ENCODE data around the gene XNDC1N.
"Not testable (repeated sequence)": the region's sequence is repeated elsewhere in the genome, so short reads cannot be mapped to it uniquely, and the experiment has no call there.

XNDC1N gene

DNA sequence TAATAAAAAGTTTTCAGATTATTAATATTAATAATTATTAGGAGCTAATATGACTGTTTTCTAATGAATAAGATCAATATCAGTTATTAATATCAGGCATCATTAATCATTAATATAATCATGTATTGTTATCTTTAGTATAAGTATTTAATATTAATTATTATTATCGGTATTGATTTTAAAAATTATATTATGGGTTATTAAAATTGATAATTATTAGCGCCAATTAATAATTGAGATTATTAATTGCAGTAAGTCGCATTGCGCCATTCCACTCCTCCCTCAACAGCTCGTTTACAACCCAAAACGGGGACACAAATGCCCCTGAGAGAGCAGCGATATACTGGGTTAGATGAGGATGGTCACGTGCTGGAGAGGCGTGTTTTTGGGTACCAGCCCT, 20.2 kb downstream of the XNDC1N start:
- DNase-seq (ENCODE audit: low spot score) (no peak), ATAC-seq (ENCODE audit: low read depth) (no peak)
- Histone ChIP-seq H3K9me3 (ENCODE audit: severe bottlenecking) (no peaks in the 10 kb centered on the region), H3K4me1 (ENCODE audit: insufficient read depth, poor library complexity, severe bottlenecking) (no peaks in the 10 kb centered on the region), H3K4me3 (ENCODE audit: severe bottlenecking) (no peak overlapping the region), H3K27ac (ENCODE audit: poor library complexity, severe bottlenecking) (no peak overlapping the region), H3K27me3 (ENCODE audit: insufficient read depth, poor library complexity, severe bottlenecking) (no peaks in the 10 kb centered on the region), H3K36me3 (ENCODE audit: low read depth) (no peaks in the 10 kb centered on the region)
- TF ChIP-seq, protein P1, sequence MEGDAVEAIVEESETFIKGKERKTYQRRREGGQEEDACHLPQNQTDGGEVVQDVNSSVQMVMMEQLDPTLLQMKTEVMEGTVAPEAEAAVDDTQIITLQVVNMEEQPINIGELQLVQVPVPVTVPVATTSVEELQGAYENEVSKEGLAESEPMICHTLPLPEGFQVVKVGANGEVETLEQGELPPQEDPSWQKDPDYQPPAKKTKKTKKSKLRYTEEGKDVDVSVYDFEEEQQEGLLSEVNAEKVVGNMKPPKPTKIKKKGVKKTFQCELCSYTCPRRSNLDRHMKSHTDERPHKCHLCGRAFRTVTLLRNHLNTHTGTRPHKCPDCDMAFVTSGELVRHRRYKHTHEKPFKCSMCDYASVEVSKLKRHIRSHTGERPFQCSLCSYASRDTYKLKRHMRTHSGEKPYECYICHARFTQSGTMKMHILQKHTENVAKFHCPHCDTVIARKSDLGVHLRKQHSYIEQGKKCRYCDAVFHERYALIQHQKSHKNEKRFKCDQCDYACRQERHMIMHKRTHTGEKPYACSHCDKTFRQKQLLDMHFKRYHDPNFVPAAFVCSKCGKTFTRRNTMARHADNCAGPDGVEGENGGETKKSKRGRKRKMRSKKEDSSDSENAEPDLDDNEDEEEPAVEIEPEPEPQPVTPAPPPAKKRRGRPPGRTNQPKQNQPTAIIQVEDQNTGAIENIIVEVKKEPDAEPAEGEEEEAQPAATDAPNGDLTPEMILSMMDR (IDR thresholded peaks at IDR 0.05; ENCODE audit: poor library complexity, severe bottlenecking): no peak

DNA sequence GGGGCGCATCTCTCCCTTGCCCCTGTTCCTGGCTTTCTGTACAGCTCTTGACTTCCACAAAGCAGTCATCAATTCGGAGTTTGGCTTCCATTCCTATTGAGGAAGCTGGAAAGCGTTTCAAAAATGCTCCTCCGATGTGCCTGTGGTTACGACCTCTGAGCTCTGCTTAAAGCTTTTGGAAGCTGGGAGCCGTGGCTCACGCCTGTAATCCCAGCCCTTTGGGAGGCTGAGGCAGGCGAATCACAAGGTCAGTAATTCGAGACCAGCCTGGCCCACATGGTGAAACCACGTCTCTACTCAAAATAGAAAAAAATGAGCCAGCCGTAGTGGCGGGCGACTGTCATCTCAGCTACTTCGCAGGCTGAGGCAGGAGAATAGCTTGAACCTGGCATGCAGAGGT, 27.3 kb downstream of the XNDC1N start:
- H3K27me3 ChIP-seq (ENCODE audit: insufficient read depth, poor library complexity, severe bottlenecking); H3K27ac ChIP-seq (ENCODE audit: poor library complexity, severe bottlenecking); ATAC-seq (ENCODE audit: low read depth); H3K4me3 ChIP-seq (ENCODE audit: severe bottlenecking); H3K9me3 ChIP-seq (ENCODE audit: severe bottlenecking); H3K36me3 ChIP-seq (ENCODE audit: low read depth); H3K4me1 ChIP-seq (ENCODE audit: insufficient read depth, poor library complexity, severe bottlenecking); DNase-seq (ENCODE audit: low spot score): not testable (repeated sequence)

DNA sequence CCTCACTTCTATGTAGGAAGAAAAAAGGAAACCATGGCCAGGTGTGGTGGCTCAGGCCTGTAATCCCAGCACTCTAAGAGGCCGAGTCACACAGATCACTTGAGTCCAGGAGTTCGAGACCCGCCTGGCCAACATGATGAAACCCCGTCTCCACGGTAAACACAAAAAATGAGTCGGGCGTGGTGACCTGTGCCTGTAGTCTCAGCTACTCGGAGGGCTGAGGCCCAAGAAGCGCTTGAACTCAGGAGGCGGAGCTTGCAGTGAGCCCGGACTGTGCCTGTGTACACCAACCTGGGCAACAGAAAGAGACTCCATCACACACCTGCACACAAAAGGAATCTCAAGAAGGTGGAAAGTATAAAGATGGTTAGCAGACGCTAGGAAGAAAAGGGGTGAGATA, 32.4 kb downstream of the XNDC1N start:
- Histone ChIP-seq H3K27me3 (ENCODE audit: insufficient read depth, poor library complexity, severe bottlenecking) (no peaks in the 10 kb centered on the region), H3K4me1 (ENCODE audit: insufficient read depth, poor library complexity, severe bottlenecking) (no peaks in the 10 kb centered on the region), H3K9me3 (ENCODE audit: severe bottlenecking) (no peaks in the 10 kb centered on the region), H3K4me3 (ENCODE audit: severe bottlenecking) (no peak overlapping the region), H3K36me3 (ENCODE audit: low read depth) (no peaks in the 10 kb centered on the region), H3K27ac (ENCODE audit: poor library complexity, severe bottlenecking) (no peak overlapping the region)
- TF ChIP-seq, protein P1 (IDR thresholded peaks at IDR 0.05; ENCODE audit: poor library complexity, severe bottlenecking): no peak
- ATAC-seq (ENCODE audit: low read depth) (no peak), DNase-seq (ENCODE audit: low spot score) (no peak)

DNA sequence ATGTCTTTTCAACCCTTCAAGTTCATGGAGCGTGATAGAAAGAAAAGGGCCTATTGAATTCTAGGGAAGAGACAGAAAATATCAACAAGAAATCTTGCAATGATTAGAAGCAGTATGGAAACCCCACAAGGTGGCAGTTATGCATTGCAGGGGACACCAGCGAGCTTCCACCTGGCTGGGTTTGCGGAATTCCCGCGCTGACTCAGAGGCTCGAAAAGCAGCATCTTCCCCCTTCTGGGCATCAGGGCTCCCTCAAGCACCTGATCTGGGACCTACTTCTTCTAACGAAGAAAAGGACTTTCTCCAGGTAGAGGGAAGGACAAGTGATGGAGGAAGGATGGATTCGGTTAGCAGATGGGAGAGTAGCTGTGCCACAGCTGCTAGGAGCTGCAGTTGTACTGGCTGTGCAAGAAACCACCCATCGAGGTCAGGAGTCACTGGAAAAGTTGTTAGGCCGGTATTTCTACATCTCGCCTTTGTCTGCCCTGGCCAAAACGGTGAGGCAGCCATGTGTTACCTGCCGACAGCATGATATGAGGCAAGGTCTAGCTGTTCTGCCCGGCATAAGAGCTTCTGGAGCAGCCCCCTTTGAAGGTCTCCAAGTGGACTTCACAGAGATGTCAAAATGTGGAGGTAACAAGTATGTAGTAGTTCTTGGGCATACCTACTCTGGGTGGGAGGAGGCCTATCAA, 39.1 kb downstream of the XNDC1N start:
- not testable (repeated sequence) for H3K27me3 ChIP-seq (ENCODE audit: insufficient read depth, poor library complexity, severe bottlenecking); H3K27ac ChIP-seq (ENCODE audit: poor library complexity, severe bottlenecking); ATAC-seq (ENCODE audit: low read depth); H3K36me3 ChIP-seq (ENCODE audit: low read depth); DNase-seq (ENCODE audit: low spot score); H3K9me3 ChIP-seq (ENCODE audit: severe bottlenecking); H3K4me3 ChIP-seq (ENCODE audit: severe bottlenecking); H3K4me1 ChIP-seq (ENCODE audit: insufficient read depth, poor library complexity, severe bottlenecking)

DNA sequence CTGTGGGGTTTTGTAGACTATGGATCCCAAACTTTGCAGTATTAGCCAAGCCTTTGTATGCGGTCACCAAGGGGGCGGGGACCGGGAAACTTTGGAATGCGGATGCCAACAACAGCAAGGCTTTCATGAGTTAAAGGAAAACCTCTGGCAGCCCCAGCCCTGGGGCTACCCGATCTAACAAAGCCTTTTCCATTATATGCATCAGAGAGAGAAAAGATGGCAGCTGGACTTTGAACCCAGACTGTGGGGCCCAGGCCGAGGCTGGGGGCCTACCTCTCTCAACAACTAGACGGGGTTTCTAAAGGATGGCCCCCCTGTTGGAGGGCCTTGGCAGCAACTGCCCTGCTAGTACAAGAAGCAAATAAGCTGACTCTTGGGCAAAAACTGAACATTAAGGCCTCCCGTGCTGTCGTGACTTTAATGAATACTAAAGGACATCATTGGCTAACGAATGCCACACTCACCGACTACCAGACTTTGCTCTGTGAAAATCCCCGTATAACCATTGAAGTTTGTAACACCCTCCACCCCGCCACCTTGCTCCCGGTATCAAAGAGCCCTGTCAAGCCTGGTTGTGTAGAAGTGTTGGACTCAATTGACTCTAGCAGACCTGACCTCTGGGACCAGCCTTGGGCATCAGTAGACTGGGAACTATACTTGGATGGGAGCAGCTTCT, 39.9 kb downstream of the XNDC1N start:
- H3K9me3 ChIP-seq (ENCODE audit: severe bottlenecking); H3K4me3 ChIP-seq (ENCODE audit: severe bottlenecking); H3K4me1 ChIP-seq (ENCODE audit: insufficient read depth, poor library complexity, severe bottlenecking); H3K27me3 ChIP-seq (ENCODE audit: insufficient read depth, poor library complexity, severe bottlenecking); H3K36me3 ChIP-seq (ENCODE audit: low read depth); ATAC-seq (ENCODE audit: low read depth); H3K27ac ChIP-seq (ENCODE audit: poor library complexity, severe bottlenecking); DNase-seq (ENCODE audit: low spot score): not testable (repeated sequence)

DNA sequence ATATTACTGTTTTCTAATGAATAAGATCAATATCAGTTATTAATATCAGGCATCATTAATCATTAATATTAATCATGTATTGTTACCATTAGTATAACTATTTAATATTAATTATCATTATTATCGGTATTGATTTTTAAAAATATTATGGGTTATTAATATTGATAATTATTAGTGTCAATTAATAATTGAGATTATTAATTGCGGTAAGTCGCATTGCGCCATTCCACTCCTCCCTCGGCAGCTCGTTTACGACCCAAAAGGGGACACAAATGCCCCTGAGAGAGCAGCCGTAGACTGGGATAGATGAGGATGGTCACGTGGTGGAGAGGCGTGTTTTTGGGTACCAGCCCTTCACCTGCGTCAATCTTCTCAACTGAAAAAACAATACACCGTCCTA, 42.6 kb downstream of the XNDC1N start:
- not testable (repeated sequence) for ATAC-seq (ENCODE audit: low read depth); H3K27me3 ChIP-seq (ENCODE audit: insufficient read depth, poor library complexity, severe bottlenecking); H3K36me3 ChIP-seq (ENCODE audit: low read depth); H3K9me3 ChIP-seq (ENCODE audit: severe bottlenecking); H3K4me1 ChIP-seq (ENCODE audit: insufficient read depth, poor library complexity, severe bottlenecking); H3K27ac ChIP-seq (ENCODE audit: poor library complexity, severe bottlenecking); DNase-seq (ENCODE audit: low spot score); H3K4me3 ChIP-seq (ENCODE audit: severe bottlenecking)
